ENCODE results near the gene FARSB.

Gene FARSB

DNA sequence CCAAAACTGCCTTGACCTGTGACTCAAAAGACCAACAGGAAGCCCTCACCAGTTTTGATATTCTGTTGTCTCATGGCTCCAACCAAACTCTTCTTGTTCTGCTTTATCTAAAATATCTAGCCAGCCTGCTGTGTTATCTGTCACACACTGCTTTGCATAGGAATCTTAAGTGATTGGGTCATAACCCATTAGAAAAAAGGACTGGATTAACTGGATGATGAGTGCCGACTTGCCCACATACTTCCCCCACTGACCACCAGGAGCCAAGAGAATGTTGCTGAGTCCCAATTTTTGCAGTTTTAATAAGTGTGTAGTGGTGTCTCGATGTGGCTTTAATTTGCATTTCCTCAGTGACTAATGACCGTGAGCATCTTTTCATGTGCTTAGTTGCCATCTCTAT lies 22.1 kb upstream of the FARSB start:
- TF ChIP-seq, protein P1, sequence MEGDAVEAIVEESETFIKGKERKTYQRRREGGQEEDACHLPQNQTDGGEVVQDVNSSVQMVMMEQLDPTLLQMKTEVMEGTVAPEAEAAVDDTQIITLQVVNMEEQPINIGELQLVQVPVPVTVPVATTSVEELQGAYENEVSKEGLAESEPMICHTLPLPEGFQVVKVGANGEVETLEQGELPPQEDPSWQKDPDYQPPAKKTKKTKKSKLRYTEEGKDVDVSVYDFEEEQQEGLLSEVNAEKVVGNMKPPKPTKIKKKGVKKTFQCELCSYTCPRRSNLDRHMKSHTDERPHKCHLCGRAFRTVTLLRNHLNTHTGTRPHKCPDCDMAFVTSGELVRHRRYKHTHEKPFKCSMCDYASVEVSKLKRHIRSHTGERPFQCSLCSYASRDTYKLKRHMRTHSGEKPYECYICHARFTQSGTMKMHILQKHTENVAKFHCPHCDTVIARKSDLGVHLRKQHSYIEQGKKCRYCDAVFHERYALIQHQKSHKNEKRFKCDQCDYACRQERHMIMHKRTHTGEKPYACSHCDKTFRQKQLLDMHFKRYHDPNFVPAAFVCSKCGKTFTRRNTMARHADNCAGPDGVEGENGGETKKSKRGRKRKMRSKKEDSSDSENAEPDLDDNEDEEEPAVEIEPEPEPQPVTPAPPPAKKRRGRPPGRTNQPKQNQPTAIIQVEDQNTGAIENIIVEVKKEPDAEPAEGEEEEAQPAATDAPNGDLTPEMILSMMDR (IDR thresholded peaks at IDR 0.05; ENCODE audit: low read depth, low read length), result peak; percentile 13
- in situ Hi-C loops (cut with HindIII; ENCODE audit: low sequenced_read_pairs), result no loop called here
- no peak for DNase-seq (ENCODE audit: low read depth, low spot score)
- H3K4me3 ChIP-seq (ENCODE audit: low read depth, low read length), result no peak overlapping the region

DNA sequence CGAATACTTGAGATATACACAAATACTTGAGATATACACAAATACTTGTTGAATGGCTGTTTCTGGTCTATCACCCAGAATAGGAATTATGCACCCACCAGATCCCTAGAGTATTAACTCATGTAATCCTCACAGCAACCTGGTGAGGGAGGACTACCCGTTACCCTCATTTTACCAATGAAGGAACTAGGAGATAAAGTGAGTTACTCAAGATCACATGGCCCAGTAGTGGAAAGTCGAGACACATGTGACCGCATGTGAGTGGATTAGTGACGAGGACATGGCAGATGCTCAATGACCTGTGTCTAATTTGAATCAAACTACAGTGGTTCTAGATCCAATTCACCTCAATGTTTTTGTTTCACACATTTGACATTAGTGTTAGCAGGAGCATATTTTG lies 18.0 kb upstream of the FARSB start:
- in situ Hi-C loops (cut with HindIII; ENCODE audit: low sequenced_read_pairs), result no loop called here
- TF ChIP-seq, protein P1 (IDR thresholded peaks at IDR 0.05; ENCODE audit: low read depth, low read length), result no peak
- DNase-seq (ENCODE audit: low read depth, low spot score), result no peak
- H3K4me3 ChIP-seq (ENCODE audit: low read depth, low read length), result no peak overlapping the region

DNA sequence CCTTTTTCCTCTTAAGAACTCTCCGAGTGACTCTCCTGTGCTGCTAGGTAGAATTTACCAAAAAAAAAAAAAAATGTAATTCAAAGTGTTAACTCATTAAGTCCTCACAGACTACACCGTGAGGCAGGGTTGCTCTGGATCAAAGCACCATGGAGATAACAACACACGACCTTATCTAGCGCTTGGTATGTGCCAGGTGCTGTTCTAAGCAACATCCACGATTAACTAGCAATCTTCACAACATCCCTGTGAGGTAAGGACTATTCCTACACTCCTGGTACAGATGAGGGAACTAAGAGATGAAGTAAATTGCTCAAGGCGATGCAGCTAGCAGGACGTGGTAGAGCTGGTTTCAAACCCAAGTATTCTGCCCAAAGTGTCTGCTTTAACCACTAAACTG lies 17.4 kb upstream of the FARSB start:
- TF ChIP-seq, protein P1 (IDR thresholded peaks at IDR 0.05; ENCODE audit: low read depth, low read length), result no peak
- in situ Hi-C loops (cut with HindIII; ENCODE audit: low sequenced_read_pairs), result no loop called here
- H3K4me3 ChIP-seq (ENCODE audit: low read depth, low read length), result no peak overlapping the region
- no peak for DNase-seq (ENCODE audit: low read depth, low spot score)

DNA sequence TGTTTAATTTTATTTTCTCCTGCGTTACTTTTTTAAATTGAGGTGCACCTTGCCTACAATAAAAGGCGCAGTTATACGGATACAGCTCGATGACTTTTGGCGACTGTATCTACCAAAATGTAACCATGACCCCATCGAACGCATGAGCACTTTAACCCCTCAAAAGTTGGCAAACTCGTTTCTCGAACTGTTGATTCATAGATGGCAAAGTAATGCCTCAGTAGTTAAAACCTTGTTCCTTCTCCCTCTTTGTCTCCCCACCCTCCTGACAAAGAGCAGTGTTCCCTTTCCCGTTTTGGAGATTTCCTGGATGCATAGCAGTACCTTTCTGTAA lies 16.1 kb upstream of the FARSB start:
- in situ Hi-C loops (cut with HindIII; ENCODE audit: low sequenced_read_pairs), result no loop called here
- peak overlapping the region; percentile 28 for H3K4me3 ChIP-seq (ENCODE audit: low read depth, low read length)
- no peak for DNase-seq (ENCODE audit: low read depth, low spot score)
- TF ChIP-seq, protein P1 (IDR thresholded peaks at IDR 0.05; ENCODE audit: low read depth, low read length), result no peak

DNA sequence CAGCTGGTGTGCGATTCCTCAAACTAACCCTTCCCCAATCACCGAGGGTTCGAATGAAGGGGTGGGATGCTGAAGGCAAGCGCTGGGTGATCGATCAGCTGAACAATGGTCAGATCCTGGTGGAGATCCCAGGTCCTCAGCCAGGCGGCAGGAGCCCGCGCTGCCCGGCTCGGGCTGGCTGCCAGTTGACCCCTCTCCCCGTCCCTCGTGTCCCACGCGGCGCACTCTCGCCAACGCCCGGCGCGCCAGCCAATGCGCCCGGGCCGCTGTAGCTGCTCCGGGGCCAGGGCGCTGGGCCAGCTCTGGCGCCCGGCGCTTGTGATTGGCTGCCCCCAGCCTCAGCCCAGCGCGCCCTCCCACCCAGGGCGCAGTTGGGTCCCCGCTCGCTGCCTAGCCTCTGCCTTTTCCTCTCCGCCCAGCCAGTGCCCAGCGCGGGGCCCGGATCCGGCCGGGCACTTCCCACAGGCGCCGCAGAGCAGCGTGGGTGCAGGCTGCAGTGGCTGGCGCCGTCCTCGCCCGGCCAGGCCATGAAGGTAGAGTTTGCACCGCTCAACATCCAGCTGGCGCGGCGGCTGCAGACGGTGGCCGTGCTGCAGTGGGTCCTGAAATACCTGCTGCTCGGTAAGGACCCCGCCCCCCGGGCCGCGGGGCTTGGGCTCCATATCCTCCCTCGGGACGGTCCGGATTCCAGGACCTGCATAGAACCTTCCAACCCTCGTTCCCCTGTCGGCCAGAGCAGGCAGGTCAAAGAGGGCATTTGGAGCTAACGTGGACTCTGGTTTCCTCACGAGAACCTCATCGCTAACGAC lies 15.6 kb upstream of the FARSB start, which contains the start of gene MOGAT1:
MOGAT1 (plus strand) TSS at position 400 of the 809 bp plus-strand sequence; CDS start at position 528, 128 bp downstream.
- peak within 1 kb of the TSS; percentile 28 for H3K4me3 ChIP-seq (ENCODE audit: low read depth, low read length)
- in situ Hi-C loops (cut with HindIII; ENCODE audit: low sequenced_read_pairs), result no loop called here
- peak; percentile 20 for DNase-seq (ENCODE audit: low read depth, low spot score)
- TF ChIP-seq, protein P1 (IDR thresholded peaks at IDR 0.05; ENCODE audit: low read depth, low read length), result no peak

DNA sequence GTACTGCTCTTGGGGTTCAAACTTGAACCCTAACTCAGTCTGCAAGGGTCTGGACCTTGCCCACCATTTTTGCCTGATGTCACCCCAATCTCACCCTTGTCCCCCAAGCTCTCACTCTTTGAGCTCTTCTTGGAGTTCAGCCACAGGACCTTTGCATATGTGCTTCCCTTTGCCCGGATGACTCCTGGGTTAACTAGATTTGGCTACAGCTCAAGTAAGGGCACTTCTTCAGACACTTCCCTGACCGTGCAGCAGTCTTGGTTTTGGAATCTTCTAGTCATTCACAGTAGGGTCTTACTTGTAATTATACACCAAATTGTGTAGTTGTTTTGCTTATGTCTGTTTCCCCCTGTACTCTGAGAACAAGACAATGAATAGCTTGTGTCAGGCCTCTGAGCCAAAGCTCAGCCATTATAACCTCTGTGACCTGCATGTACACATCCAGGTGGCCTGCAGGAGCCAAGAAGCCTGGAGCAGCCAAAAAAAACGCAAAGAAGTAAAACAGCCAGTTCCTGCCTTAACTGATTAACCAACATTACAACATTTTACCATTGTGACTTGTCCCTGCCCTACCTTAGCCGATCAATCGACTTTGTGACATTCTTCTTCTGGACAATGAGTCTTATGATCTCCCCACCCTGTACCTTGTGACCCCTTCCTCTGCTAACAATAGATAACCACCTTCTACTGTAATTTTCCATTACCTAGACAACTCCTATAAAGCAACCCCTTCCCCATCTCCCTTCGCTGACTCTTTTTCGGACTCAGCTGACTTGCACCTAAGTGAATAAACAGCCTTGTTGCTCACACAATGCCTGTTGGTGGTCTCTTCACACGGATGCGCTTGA lies 14.5 kb upstream of the FARSB start:
- TF ChIP-seq, protein P1 (IDR thresholded peaks at IDR 0.05; ENCODE audit: low read depth, low read length), result no peak
- no peak for DNase-seq (ENCODE audit: low read depth, low spot score)
- no peak overlapping the region for H3K4me3 ChIP-seq (ENCODE audit: low read depth, low read length)
- in situ Hi-C loops (cut with HindIII; ENCODE audit: low sequenced_read_pairs), result no loop called here
